Measurements from ENCODE around the gene HAGHL.

GRCh38 chr16:751152-752006 lies 24.5 kb downstream of the HAGHL start:
- TF ChIP-seq CTCF (tag by site-specific recombination; IDR thresholded peaks at IDR 0.05) = no peak
- TF ChIP-seq ZNF639 (tag by site-specific recombination; IDR thresholded peaks at IDR 0.05) = no peak
- TF ChIP-seq GLIS1 (tag by site-specific recombination; IDR thresholded peaks at IDR 0.05) = no peak
- no peak for TF ChIP-seq REPIN1 (tag by site-specific recombination; IDR thresholded peaks at IDR 0.05; ENCODE audit: low read depth)
- no peak for TF ChIP-seq HOXA7 (CRISPR knock-in tag; IDR thresholded peaks at IDR 0.05; ENCODE audit: borderline replicate concordance)
- no peak for TF ChIP-seq ZNF16 (tag by site-specific recombination; IDR thresholded peaks at IDR 0.05; ENCODE audit: low read depth)
- TF ChIP-seq MYNN (tag by site-specific recombination; IDR thresholded peaks at IDR 0.05; ENCODE audit: borderline replicate concordance) = no peak
- no peak for TF ChIP-seq ZIC2 (tag by site-specific recombination; IDR thresholded peaks at IDR 0.05)
- no peak for TF ChIP-seq ZBTB26 (tag by site-specific recombination; optimal IDR thresholded peaks at IDR 0.05)

Data from HEK293 (cell line).